Amniotic stem cell (primary cell): ENCODE measurements around the gene RPL15.
A peak's percentile ranks its signal among the peaks of the same experiment; 100 is the strongest.

Experiments
- DNase-seq: peaks from one replicate; lab custom pipeline; 2025; lab: John Stamatoyannopoulos, UW

Gene RPL15

GRCh38 chr3:23964537-23965235 is 47.8 kb downstream of the RPL15 start:
- DNase-seq: no peak

- peak; percentile 8 for DNase-seq
Observed at GRCh38 chr3:23966328-23966727, 49.4 kb downstream of the RPL15 start.

DNA sequence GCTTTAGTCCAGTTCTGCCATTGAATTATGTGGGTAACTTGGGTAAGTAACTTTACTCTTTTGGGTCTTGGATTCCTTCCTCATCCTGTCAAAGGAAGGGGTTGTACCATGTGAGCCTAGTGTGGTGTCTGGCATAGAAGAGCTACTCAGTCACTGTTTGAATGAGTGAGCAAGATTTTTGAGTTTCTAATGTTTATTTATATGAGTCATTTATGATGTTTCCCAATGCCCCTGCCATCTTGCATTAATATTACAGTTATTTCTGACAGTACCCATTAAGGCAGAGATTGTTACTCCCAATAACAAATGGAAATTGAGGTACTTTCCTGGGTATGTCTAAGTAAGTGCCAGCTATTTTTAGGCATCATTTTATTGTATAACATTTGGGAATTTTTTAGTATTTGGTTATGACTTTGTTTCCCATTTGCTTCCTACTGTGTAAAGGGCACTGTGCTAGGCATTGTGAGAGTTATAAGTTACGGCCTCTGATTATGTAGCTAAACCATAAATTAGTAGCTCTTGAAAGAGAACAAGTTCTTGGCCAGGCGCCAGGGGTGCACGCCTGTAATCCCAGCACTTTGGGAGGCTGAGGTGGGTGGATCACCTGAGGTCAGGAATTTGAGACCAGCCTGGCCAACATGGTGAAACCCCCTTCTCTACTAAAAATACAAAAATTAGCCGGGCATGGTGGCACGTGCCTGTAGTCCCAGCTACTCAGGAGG is 51.7 kb downstream of the RPL15 start:
- no peak for DNase-seq

DNA sequence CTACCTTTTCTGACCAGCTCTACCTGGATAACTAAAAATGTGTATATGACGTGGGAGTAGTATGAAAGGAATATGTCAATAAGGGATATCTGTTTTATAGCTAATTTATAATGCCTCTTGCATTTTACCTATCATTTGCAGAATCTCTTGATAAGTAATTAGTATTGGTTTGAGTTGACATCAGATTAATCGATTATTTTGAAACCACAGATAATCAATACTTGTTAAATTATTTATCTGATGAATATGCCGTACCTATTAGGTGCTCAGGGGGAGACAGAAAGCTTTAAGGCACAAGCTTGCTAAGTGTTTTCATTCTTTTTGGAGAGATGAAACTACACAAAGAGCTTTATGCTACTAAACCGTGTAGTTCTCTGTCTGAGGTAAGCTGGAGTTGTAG is 52.5 kb downstream of the RPL15 start:
- no peak for DNase-seq
